ENCODE measurements around the gene CCDC59.
"Not testable (repeated sequence)": the region's sequence is repeated elsewhere in the genome, so short reads cannot be mapped to it uniquely, and the experiment has no call there.

The CCDC59 gene, protein sequence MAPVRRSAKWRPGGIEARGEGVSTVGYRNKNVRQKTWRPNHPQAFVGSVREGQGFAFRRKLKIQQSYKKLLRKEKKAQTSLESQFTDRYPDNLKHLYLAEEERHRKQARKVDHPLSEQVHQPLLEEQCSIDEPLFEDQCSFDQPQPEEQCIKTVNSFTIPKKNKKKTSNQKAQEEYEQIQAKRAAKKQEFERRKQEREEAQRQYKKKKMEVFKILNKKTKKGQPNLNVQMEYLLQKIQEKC

DNA sequence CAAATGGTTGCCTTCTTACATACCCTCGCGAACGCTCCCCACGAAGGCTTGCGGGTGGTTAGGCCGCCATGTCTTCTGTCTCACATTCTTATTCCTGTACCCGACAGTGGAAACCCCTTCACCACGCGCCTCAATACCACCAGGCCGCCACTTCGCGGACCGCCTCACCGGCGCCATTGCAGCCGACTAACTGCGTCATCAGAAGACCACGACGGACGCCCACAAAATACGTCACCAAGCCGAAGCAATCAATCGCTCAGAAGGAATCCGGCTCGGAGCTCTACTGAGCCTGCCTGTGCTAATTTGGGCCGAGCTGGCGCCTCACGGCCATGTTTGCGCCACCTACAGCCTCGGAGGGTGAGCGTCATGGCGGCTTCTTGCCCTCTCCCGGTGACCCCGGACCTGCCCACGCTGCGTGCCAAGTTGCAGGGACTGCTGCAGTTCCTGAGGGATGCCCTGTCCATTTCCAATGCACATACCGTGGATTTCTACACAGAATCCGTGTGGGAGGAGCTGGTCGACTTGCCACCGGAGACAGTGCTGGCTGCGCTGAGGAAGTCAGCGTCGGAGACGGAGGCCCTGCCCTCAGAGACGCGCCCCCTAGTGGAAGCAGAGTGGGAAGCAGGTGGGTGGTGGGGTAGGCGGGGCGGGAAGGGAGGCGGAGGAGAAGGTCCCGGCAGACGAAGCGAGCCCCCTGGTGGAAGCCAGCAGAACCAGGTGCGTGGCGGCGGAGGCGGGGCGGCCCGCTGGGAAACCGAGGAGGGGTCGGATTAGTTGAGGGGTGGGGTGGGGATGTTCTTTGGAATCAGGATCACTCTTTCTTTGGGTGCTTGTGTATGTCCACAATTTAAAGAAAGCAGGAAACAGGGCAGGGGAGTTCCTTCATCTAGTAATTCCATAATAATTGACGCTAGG lies at the start of gene CCDC59, which contains the start of gene METTL25:
CCDC59 (minus strand) TSS at position 188 of the 915 bp plus-strand sequence; CDS start at position 177, 11 bp downstream.
METTL25 (plus strand) TSS at position 330 of the 915 bp plus-strand sequence; CDS start at position 367, 37 bp downstream.
- FAIRE-seq (no peak), DNase-seq (ENCODE audit: low spot score) (peak; percentile 92)

DNA sequence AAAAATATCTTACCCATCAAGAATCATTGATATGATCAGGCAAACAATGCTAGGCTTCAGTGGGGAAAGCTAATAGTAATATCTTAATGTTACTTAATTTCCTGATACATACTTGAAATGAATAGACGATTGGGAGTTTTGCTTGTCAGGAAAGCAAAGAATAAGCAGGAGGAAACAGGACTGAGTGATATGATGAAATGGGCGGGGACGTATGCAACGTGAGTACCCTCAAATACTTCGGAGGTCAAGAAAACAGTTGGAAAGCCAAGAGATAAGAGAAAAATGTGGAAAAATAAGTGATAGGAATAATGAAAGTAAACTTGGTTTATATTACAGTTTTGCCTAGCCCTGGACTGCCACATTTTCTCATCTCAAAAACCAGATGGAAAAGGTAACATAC lies 49.3 kb upstream of the CCDC59 start:
- FAIRE-seq, result no peak
- no peak for DNase-seq (ENCODE audit: low spot score)

DNA sequence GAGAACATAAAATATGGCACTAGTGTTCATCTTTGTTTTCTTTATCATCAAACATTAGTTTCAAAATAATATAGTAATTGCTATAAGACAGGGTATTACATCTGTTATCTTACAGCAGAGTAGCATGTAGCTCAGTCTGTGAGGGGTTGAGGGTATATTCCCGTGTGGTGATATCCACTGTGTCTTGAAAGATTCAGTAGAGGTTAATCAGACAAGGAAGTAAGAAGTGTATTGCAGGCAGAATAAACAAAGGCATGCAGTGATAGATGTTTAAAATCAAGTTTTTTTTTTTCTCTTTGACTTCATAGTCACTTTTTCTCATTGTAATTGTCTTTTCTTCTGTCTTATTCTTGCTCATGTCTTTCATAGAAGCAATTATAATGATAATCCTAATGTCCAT lies 48.5 kb upstream of the CCDC59 start:
- DNase-seq (ENCODE audit: low spot score), result no peak
- no peak for FAIRE-seq

DNA sequence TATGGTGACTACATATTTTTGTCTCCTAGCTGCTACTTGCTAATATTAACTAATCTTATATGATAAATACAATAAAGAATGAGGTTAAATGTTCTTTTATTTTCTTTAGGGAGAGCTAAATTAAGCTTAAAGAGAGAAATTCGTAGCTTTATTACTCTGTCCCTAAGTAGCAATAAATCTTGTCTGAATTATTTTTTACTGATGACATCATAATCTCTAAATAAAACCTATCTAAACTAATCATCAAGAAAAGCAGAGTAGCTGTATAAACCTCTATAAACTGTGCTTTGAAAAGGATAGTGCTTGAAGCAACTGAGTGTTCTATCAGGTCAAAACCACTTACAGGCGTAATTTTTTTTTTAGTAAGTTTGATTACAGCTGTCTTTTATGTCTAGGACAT lies 42.6 kb upstream of the CCDC59 start:
- FAIRE-seq, result no peak
- no peak for DNase-seq (ENCODE audit: low spot score)

DNA sequence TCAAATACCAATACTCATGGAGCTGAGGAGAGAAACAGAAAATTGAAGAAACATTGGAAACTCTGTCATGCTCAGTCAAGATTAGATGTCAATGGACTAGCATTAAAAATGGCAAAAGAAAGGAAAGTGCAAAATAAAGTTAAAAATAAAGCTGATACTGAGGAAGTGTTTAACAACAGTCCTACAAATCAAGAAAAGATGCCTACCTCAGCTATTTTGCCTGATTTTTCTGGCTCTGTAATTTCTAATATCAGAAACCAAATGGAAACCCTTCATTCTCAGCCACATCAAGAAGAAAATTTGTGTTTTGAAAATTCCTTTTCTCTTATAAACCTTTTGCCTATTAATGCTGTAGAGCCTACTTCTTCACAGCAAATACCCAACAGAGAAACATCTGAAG lies 40.7 kb upstream of the CCDC59 start:
- FAIRE-seq, result no peak

DNA sequence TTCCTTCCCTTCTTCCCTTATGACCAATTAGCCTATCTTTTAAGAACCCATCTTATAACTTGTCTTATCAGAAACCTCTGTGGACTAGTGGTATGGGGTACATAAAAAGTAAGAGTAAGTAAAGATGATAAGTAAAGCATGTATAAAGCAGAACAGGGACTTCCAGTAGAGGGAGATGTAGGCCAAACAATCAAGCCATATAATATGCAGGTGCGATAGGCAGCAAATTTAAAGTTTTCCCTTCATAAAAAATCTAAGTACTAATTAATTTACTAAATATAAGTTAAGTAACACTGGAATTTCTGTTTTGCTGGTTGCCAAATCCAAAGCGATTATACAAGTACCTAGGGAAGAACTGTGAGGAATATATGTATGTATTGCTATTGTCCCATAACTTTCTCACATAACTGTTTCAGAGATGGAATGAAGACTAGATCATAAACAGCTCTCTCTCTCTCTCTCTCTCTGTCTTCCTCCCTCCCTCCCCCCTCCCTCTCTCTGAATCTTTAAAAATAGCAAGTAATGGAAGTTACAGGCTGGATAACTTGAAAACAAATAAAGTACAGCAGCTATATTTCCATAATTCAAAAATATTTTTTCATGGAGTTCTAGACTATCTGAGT lies 25.9 kb upstream of the CCDC59 start:
- FAIRE-seq (no peak), DNase-seq (ENCODE audit: low spot score) (peak; percentile 32)

More for the DNA sequence above, 40.7 kb upstream of the CCDC59 start:
- no peak for DNase-seq (ENCODE audit: low spot score)

DNA sequence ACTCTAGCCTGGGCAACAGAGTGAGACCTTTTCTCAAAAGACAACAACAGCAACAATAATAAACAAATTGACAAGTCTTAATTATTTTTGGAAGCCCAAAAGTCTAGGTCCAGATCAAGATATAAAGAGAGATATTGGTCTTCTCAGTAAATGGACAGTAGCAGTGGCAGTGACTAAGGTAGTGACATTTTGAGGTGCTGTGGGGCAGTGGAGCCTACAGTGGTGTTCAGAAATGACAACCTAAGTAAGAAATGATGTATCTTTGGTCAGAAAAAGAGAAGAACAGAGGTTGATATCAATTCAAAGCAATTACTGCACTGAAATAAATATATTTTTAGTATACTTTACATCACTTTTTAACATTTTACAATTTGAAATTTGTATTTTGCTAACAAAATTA lies 20.8 kb upstream of the CCDC59 start:
- DNase-seq (ENCODE audit: low spot score) (no peak), FAIRE-seq (no peak)

DNA sequence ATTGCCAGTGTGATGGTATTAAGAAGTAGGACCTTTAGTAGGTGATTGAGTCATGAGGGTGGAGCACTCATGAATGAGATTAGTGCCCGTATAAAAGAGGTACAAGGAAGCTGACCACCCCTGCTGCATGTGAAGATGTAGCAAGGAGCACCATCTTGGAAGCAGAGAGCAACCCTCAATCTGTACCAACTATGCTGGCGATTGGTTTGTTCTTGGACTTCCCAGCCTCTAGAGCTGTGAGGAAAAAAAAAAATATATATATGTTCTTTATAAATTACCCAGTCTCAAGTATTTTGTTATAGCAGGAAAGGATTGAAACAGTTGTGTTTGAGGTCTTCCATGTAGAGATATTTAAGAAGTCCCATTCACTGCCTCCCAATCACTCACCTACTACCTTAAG lies 17.0 kb upstream of the CCDC59 start:
- FAIRE-seq (no peak), DNase-seq (ENCODE audit: low spot score) (no peak)

DNA sequence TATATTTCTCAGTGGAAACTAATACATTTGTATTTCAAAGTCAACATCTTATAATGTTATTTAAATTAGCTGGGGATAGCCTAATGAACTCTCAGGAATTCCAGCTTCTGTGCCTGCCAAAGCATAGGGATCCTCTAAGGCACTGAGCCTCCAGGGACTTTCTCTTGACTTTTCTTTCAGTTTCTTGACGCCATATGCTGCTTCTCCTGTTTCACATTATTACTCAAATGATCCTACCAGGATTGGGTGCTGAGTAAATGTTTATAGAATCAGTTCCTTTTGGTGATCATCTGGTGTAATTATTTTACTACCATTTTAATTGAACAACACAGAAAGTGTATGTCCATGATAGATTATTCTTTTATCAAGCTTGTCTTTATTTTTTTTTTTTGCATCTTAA lies 8.0 kb upstream of the CCDC59 start:
- DNase-seq (ENCODE audit: low spot score) (no peak), FAIRE-seq (no peak)

DNA sequence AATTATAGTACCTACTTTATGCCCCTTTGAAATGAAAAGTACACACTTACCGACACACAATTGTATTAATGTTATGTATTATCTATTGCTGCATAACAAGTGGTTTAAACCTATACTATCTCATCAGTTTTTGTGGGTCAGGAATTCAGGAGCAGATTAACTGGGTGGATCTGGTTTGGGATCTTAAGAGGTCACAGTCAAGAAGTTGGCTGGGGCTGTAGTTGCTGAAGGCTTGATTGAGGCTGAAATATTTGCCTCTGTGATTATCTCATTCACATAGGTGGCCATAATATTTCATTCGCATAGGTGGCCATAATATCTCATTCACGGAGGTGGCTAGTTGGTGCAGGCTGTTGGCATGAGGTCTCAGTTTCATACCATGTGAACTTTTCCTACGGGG lies 5.8 kb upstream of the CCDC59 start:
- DNase-seq (ENCODE audit: low spot score) (no peak), FAIRE-seq (no peak)

DNA sequence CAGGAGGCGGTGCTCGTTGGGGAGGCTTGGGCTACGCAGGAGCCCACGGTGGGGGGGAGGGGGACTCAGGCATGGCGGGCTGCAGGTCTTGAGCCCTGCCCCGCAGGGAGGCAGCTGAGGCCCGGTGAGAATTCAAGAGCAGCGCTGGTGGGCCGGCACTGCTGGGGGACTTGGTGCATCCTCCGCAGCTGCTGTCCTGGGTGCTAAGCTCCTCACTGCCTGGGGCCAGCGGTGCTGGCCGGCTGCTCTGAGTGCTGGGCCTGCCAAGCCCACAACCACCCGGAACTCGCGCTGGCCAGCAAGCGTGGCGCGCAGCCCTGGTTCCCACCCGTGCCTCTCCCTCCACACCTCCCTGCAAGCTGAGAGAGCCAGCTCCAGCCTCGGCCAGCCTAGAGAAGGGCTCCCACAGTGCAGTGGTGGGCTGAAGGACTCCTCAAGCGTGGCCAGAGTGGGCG lies 3.3 kb upstream of the CCDC59 start:
- FAIRE-seq (no peak), DNase-seq (ENCODE audit: low spot score) (no peak)

DNA sequence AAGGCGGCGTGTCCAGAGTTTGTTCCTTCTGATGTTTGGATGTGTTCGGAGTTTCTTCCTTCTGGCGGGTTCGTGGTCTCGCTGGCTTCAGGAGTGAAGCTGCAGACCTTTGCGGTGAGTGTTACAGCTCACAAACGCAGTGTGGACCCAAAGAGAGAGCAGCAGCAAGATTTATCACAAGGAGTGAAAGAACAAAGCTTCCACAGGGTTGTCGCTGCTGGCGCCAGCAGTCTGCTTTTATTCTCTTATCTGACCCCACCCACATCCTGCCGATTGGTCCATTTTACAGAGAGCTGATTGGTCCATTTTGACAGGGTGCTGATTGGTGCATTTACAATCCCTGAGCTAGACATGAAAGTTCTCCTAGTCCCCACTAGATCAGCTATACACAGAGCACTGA lies 2.6 kb upstream of the CCDC59 start:
- DNase-seq (ENCODE audit: low spot score); FAIRE-seq: not testable (repeated sequence)

DNA sequence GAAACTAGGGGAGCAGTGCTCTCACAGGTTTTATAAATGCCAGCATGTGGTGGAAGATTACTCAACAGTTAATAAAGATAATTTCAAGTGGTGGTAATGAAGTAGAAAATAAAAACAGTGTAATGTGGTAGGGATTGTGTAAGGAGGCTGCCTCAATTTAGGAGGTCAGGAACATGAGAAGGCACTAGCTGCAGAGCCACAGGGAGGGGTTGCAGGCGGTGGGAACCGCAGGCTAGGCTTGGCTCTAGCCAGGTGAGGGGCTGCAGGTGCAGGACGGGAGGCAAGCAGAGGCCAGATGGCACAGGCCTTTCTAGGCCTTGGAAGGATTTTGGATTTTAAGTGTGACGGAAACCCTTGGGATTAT lies 910 bp upstream of the CCDC59 start:
- no peak for DNase-seq (ENCODE audit: low spot score)
- no peak for FAIRE-seq

DNA sequence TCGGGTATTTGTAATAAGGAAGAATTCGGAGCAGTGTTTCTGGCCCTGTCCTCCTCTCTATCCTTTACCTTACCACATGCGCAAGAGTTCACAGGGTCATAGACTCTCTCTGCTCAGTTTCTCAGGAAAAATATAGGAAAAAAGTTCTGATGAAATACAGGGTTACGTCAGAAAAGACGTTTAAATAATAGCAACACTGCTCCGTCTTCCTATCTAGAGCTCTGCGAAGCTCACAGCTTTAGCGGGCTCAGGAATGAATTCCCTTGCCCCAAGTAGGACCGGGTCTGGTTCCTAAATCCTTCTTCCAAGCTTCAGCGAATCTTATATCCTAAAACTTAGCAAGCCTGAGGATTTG lies 365 bp downstream of the CCDC59 start:
- no peak for FAIRE-seq
- DNase-seq (ENCODE audit: low spot score), result no peak

DNA sequence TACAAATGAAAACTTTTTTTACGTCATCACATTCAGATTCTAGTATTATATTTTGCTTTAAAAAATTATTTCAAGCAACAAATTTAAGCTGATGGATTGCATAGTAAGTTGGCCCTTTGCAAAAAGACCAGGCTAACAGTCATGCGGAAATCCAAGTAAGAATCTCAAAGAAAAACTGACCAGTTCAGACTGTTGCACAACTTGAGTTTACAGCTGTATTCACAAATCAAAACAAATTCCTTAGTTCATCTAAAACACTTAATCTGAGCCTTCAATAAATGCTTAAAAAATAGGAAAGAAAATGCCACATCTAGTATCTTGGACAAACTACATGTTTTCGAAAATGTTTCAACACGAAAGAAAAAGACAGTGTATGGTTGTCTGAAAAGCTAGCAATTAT lies 847 bp downstream of the CCDC59 start:
- FAIRE-seq, result no peak
- no peak for DNase-seq (ENCODE audit: low spot score)

DNA sequence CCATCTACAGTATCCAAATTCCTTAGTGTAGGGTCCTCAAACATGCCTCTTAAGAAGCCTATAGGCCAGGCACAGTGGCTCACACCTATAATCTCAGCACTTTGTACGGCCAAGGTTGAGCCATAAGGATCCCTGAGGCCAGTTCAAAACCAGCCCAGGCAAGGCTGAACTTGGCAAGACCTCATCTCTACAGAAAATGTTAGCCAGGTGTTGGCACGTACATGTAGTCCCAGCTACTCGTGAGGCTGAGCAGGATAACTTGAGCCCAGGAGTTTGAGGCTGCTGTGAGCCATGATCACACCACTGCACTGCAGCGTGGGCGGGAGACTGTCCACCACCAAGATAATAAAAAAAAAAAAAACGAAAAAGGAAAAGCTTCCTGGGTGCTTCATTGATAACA lies 6.8 kb downstream of the CCDC59 start:
- no peak for FAIRE-seq
- no peak for DNase-seq (ENCODE audit: low spot score)

DNA sequence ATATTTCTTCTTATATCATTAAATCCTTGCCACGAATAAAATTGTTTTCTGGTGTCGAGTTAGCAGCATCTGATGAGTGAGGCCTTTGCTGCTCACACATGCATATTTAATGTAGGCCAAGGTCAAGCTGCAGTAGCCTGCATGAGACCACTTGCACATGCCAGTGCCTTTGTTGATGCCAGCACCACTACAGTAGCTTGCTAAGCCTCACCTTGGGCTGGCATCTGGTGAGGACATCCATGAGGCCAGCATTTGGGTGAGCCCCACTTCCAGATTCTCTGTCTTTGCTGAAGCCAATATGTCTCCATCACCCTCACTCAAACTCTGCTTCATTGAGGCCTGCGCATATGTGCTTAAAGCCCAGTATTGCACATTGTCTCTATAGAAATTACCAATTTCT lies 8.0 kb downstream of the CCDC59 start:
- DNase-seq (ENCODE audit: low spot score) (no peak), FAIRE-seq (no peak)

DNA sequence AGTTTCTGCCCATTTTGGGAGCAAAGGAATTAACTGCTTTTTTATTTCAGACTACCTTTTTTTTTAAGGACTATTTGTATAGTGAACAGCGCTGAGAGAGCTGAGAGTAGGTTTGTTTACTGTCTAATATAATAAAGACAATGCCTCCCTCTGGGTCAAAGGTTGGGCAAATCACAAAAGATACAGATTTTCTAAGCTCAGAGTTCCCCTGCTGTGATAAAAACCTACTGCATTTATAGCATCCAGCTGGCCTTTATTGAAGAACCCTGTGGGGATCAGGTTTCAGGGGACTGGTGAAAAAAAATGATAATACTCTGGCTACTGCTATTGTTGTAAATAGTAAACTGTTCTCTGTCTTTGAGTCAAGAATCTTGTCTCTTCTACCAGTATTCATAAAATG lies 28.7 kb downstream of the CCDC59 start:
- DNase-seq (ENCODE audit: low spot score) (no peak), FAIRE-seq (no peak)

DNA sequence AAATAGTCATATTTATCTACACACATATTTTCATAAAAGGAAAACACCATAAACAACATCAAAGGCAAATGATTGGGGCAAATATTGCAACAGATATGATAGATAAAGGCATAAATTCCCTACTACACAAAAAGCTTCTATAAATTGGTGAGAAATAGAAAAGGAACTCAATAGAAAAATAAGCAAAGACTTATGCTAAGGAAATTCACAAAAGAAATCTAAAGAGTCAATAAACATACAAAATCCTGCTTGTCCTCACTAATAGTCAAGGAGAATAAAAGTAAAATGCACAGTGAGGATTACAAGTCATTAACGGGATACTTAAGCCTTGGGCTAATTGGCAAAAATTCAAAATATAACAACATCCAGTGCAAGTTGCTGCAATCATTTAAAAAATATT lies 30.3 kb downstream of the CCDC59 start:
- no peak for FAIRE-seq
- no peak for DNase-seq (ENCODE audit: low spot score)

DNA sequence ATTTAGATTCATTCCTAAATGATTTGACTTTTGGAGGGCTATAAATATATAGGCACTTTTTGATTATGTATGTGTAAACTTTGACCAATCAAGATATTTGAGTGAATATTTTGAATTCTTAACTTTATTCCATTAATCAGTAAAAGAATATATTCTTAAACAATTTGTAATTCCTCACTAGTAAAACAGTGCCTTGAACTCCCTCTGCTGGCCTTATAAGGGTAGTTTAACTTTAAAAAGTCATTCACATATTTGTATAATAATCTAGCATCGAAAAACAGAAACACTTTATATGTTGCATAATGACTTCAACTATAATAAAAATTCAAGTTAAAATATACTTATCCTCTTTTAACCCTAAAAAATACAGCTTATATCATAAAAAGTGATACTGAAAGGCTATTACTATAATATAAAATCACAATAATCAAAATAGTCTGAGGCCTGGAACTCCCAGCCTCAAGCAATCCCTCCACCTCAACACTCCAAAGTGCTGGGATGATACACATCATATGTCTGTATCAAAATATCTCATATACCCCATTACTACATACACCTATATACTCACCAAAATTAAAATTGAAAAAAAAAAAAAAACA lies 31.2 kb downstream of the CCDC59 start:
- DNase-seq (ENCODE audit: low spot score), result peak; percentile 13
- peak; percentile 73 for FAIRE-seq

DNA sequence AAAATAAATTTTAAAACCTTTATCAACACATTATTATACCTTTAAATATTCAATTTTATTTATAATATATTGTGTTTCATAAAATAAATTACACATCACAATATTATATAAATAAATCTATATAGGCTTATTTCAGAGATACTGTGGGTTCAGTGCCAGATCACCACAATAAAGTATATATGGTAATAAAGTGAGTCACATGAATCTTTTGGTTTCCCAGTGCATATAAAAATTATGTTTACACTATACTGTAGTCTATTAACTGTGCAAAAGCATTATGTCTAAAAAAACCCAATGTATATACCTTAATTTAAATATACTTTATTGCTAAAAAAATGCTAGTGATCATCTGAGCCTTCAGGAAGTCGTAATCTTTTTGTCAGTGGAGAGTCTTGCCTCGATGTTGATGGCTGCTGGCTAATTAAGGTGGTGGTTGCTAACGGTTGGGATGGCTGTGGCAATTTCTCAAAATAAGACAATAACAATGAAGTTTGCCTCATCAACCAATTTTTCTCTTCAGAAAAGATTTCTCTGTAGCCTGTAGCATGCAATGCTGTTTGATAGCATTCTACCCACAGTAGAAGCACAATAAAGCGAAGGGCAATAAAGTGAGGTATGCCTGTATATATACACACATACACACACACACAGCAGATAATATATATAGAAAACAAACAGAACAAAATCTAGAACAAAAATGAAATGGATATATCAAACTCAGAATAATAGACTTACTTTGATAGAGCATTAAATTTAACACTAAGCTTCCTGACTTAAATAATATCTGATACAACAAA lies 32.4 kb downstream of the CCDC59 start:
- FAIRE-seq (no peak), DNase-seq (ENCODE audit: low spot score) (no peak)

Measured in RCC 7860 (cell line).